ENCODE results near the gene EXOSC7. TPM values are rescaled to one million over a fixed set of nuclear protein-coding genes. Genes with fewer than 3 reads are reported as not detected.
"Not testable (repeated sequence)": the region's sequence is repeated elsewhere in the genome, so short reads cannot be mapped to it uniquely, and the experiment has no call there.

The EXOSC7 gene
- polyA plus RNA-seq, 1 donor from 2014 or later, result 87.5 TPM

- no peak overlapping the region for H3K4me2 ChIP-seq (ENCODE audit: low read length)
- H3K4me3 ChIP-seq (ENCODE audit: low read length), result no peak overlapping the region
- no peaks in the 10 kb centered on the region for H3F3A ChIP-seq (ENCODE audit: insufficient read depth, low read length, poor library complexity, severe bottlenecking)
- TF ChIP-seq MXI1 (conservative IDR thresholded peaks at IDR 0.05; ENCODE audit: poor library complexity, severe bottlenecking) (no peak), EZH2 (IDR thresholded peaks at IDR 0.05; ENCODE audit: borderline replicate concordance, insufficient read depth, low read length, poor library complexity, severe bottlenecking) (no peak), EP300 (conservative IDR thresholded peaks at IDR 0.05; ENCODE audit: poor library complexity, severe bottlenecking) (no peak), TAF1 (IDR thresholded peaks at IDR 0.05; ENCODE audit: low read depth) (no peak), RAD21 (conservative IDR thresholded peaks at IDR 0.05) (no peak), CTCF (IDR thresholded peaks at IDR 0.05; ENCODE audit: poor library complexity, severe bottlenecking) (no peak), POLR2AphosphoS5 (IDR thresholded peaks at IDR 0.05) (no peak), REST (IDR thresholded peaks at IDR 0.05; ENCODE audit: borderline replicate concordance) (no peak), SMC3 (conservative IDR thresholded peaks at IDR 0.05; ENCODE audit: poor library complexity) (no peak)
- no peaks in the 10 kb centered on the region for H3K36me3 ChIP-seq (ENCODE audit: insufficient read depth, low read length)
- H3K9me2 ChIP-seq (ENCODE audit: insufficient read depth, low read length), result no peaks in the 10 kb centered on the region
- peaks cover 24% of the 10 kb centered on the region for H3K79me2 ChIP-seq (replicated peaks; ENCODE audit: insufficient read depth, low read length)
- no peaks in the 10 kb centered on the region for H4K20me1 ChIP-seq (ENCODE audit: insufficient read depth)
- H3K9ac ChIP-seq (ENCODE audit: low read length), result no peak overlapping the region
- H3K27ac ChIP-seq (ENCODE audit: low read length), result no peak overlapping the region
- H3K9me3 ChIP-seq (ENCODE audit: low read length), result no peaks in the 10 kb centered on the region
- no peaks in the 10 kb centered on the region for H3K27me3 ChIP-seq (ENCODE audit: insufficient read depth, low read depth, low read length)
- no peak overlapping the region for H2AFZ ChIP-seq (ENCODE audit: low read depth, low read length)
These were observed 7.5 kb downstream of the EXOSC7 start for GRCh38 chr3:44983484-44983941.

- Histone ChIP-seq H3K27me3 (ENCODE audit: insufficient read depth, low read depth, low read length) (no peaks in the 10 kb centered on the region), H3K27ac (ENCODE audit: low read length) (no peak overlapping the region), H4K20me1 (ENCODE audit: insufficient read depth) (no peaks in the 10 kb centered on the region), H3K9me3 (ENCODE audit: low read length) (no peaks in the 10 kb centered on the region), H2AFZ (ENCODE audit: low read depth, low read length) (no peak overlapping the region), H3K79me2 (replicated peaks; ENCODE audit: insufficient read depth, low read length) (peaks cover 24% of the 10 kb centered on the region), H3K9me2 (ENCODE audit: insufficient read depth, low read length) (no peaks in the 10 kb centered on the region), H3K9ac (ENCODE audit: low read length) (no peak overlapping the region), H3K4me2 (ENCODE audit: low read length) (no peak overlapping the region), H3K36me3 (ENCODE audit: insufficient read depth, low read length) (no peaks in the 10 kb centered on the region), H3K4me3 (ENCODE audit: low read length) (no peak overlapping the region), H3F3A (ENCODE audit: insufficient read depth, low read length, poor library complexity, severe bottlenecking) (no peaks in the 10 kb centered on the region)
- TF ChIP-seq SMC3 (conservative IDR thresholded peaks at IDR 0.05; ENCODE audit: poor library complexity) (no peak), MXI1 (conservative IDR thresholded peaks at IDR 0.05; ENCODE audit: poor library complexity, severe bottlenecking) (no peak), TAF1 (IDR thresholded peaks at IDR 0.05; ENCODE audit: low read depth) (no peak), POLR2AphosphoS5 (IDR thresholded peaks at IDR 0.05) (no peak), CTCF (IDR thresholded peaks at IDR 0.05; ENCODE audit: poor library complexity, severe bottlenecking) (no peak), EP300 (conservative IDR thresholded peaks at IDR 0.05; ENCODE audit: poor library complexity, severe bottlenecking) (no peak), REST (IDR thresholded peaks at IDR 0.05; ENCODE audit: borderline replicate concordance) (no peak), RAD21 (conservative IDR thresholded peaks at IDR 0.05) (no peak), EZH2 (IDR thresholded peaks at IDR 0.05; ENCODE audit: borderline replicate concordance, insufficient read depth, low read length, poor library complexity, severe bottlenecking) (no peak)
These were observed 8.3 kb downstream of the EXOSC7 start for GRCh38 chr3:44984335-44984734.

- H3K4me3 ChIP-seq (ENCODE audit: low read length); H3K27ac ChIP-seq (ENCODE audit: low read length); H4K20me1 ChIP-seq (ENCODE audit: insufficient read depth); H3F3A ChIP-seq (ENCODE audit: insufficient read depth, low read length, poor library complexity, severe bottlenecking); H3K9me2 ChIP-seq (ENCODE audit: insufficient read depth, low read length); H3K9me3 ChIP-seq (ENCODE audit: low read length); H3K27me3 ChIP-seq (ENCODE audit: insufficient read depth, low read depth, low read length); H3K4me2 ChIP-seq (ENCODE audit: low read length); H2AFZ ChIP-seq (ENCODE audit: low read depth, low read length); H3K36me3 ChIP-seq (ENCODE audit: insufficient read depth, low read length); H3K9ac ChIP-seq (ENCODE audit: low read length): not testable (repeated sequence)
- peaks cover 20% of the 10 kb centered on the region for H3K79me2 ChIP-seq (replicated peaks; ENCODE audit: insufficient read depth, low read length)
These were observed 10.3 kb downstream of the EXOSC7 start for GRCh38 chr3:44986330-44986729.
